Esophagus mucosa (tissue), 1 donor: Measurements from ENCODE around the gene CDH13. TPM values are rescaled to one million over a fixed set of nuclear protein-coding genes. Genes with fewer than 3 reads are reported as not detected.

Experiments
- ATAC-seq: fragments of 200-7000 bp; cut with Tn5 transposase; one replicate; pipeline ENCODE4 v1.9.1; 2020
- total RNA-seq: library from RNA; stranded (reverse); gene quantifications from one replicate; pipeline ENCODE4 v1.2.4, GENCODE V29; 2023
- donor health status: DM: yes; HTN: yes; CAD: no.

The CDH13 gene
- total RNA-seq, 1 donor from 2014 or later: 8.4 TPM

- no peak for ATAC-seq
Measured at GRCh38 chr16:83316458-83316857, 689.7 kb downstream of the CDH13 start.

- ATAC-seq: no peak
Measured at GRCh38 chr16:83318390-83318789, 691.6 kb downstream of the CDH13 start.

- no peak for ATAC-seq
Measured at GRCh38 chr16:83328936-83329335, 702.2 kb downstream of the CDH13 start.

GRCh38 chr16:83329441-83329840, 702.7 kb downstream of the CDH13 start:
- no peak for ATAC-seq

DNA sequence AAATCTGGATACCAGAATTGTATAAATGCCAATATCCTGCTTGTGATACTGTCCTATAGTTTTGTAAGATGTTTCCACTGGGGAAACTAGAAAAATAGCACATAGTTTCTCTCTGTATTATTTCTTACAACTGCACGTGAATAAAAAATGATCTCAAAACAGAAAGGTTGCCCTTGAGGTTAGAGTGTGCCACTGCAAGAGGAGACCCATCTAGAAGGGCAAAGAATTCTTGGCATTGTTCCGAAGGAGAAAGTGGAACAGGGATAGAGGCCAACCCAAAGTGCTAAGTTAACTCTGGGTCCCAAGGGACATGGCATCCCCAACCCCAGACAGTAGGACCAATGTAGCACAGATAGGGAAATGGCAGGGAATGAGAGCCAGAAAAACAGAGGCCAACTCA, 703.5 kb downstream of the CDH13 start:
- no peak for ATAC-seq

DNA sequence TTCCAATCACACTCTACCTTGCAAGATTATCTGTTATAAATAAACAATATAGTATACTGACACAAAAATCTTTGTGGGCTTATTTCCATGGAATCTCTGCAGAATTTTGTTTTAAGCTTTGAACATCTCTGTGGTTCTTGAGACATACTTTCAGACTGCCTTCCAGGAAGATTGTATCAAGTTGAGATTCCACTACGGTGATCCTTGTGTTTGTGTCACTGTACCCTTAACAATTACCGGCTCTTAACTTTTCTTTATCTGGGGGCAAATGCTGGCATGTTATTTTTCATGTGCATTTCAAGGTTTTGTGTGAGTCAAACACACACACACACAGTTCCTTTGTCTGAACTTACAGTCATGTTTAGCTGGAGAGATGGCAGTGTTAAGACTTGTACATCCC, 708.3 kb downstream of the CDH13 start:
- ATAC-seq: no peak

GRCh38 chr16:83336603-83337002, 709.8 kb downstream of the CDH13 start:
- no peak for ATAC-seq

DNA sequence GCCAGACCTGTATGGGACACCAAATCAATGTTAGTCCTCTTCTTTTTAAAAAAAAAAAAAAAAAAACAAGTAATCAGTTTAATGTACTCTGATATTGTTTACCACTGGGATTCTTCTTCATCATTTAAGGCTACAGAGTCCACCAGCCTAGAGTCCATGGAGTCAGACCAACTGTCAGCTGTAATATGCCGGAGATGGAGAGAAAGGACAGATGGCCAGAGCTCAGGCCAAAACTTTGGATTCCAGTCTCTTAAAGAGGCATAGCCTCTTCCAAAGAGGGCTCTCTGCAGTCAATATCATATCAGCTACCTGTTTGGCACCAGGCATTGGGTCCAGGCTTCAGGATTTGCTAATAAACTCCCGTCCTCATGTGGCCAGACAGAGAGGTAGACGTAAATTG, 711.4 kb downstream of the CDH13 start:
- ATAC-seq: no peak

DNA sequence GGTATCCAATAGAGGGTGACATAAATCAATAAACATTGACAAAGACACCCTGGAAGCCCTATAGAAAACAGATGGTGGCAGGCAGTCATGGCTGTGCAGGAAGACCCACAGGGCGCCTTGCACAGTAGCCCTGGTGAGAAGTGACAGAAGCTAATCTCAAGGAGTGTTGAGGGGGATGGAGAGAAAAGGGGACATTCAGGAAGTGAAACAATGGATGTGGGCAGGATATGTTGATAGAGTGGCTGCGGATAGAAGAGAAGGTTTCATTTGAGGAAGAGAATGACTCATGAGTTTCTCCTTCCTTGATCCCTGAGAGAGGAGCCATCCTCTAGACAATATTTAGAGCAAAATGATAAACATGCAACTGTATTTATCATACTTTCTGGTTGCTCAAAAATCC, 712.2 kb downstream of the CDH13 start:
- ATAC-seq: no peak

DNA sequence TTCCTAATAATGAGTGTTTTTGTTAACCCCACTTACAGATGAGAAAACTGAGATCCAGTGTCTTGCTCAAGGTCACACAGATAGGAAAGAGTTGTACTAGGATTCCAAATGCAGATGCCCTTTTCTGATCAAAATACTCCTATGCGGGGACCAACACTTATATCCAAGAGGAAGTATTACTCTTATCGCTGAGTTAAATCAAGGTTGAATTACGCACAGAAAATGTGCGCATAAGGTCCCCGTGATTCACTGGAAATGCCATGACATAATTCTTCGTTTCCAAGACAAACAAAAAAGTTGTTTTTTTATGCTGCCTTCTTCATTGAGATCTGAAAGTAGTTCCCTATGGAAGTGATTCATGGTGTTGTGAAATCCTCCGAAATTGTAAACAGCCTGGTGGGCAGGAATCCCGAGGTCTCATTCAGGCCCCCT, 717.2 kb downstream of the CDH13 start:
- no peak for ATAC-seq

GRCh38 chr16:83345846-83346640, 719.3 kb downstream of the CDH13 start:
- ATAC-seq: no peak

DNA sequence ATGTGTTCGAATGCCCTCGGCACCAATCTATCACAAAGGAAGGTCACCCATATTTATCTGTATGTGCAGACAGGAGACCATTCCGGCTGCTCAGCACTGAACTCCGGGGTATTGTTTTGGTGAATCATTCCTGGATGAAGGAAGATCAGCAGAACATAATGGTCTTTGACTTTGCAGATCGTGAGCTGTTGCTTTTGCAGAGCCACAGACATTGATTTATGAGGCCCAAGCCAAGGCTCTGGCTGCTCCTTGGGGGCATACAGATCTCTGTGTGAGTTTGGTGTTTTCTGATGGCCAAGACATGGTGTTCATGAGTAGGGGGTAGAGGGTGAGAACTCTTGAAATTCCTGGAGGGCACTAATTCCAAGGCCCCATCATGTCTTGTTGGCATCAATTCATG, 722.2 kb downstream of the CDH13 start:
- no peak for ATAC-seq

DNA sequence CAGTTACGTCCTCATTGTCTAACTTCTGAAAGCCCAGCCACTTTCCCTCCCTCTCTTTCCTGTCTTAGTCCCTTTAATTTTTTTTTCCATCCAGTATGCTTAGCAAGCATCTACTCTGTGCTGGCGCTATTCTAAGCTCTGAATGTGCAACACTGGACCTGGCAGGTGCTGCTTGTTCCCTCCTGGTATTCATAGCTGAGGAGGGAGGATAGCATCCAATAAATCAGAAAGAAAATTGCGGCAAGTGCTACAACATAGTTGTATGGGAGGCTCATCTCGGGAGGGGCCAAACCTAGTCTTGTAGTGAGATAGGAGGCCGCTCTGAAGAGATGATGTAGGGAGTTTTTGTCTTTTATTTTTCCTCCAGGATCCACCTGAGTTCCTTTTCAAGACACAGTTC, 723.7 kb downstream of the CDH13 start:
- no peak for ATAC-seq

- no peak for ATAC-seq
Measured at GRCh38 chr16:83351846-83352245, 725.1 kb downstream of the CDH13 start.

DNA sequence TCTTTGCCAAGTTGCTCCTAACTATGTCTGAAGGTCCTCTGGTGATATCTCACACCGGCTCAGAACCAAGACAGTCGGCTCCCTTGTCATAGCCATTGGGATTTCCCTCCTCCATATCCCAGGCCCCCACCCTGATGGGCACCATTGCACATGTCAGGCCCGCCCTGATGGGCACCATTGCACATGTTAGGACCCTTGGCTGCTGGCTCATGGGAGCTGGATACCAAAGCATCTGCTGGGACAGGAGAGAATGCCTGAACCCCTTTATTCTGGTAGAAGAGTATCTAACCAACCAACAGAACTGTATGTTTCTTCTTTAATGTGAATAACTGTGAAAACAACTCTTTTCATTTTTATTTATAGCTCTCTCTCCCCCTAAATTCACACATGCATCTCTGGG, 726.5 kb downstream of the CDH13 start:
- no peak for ATAC-seq

GRCh38 chr16:83354015-83354414, 727.2 kb downstream of the CDH13 start:
- ATAC-seq: no peak

DNA sequence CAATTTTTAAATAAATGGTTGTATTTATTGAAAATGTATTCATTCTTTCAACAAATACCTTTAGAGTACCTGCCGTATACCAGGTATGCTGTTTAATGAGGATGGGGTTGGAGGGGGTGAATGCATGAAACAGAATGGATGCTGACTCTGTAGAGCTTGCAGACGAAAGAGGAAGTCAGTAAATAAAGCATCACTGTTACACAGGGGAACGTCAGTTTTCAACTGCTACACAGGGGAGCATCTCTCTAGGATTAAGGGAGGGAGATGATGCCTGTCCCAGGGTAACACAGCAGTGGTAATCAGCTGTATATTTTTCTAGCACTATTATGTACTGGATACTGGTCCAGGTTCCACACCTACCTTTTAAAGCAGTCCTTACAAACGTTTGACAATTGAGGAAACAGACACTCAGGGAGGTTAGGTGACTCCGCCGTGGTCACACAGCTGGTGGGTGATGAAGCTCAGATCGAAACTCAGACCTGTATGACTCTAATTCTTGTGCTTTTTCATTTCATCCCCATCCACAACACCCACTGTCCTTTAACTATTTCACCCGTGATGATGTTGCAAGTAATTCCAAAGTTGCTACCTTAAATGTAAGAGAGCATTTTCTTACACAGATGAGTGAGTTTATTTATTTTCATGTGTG, 728.9 kb downstream of the CDH13 start:
- ATAC-seq: no peak

DNA sequence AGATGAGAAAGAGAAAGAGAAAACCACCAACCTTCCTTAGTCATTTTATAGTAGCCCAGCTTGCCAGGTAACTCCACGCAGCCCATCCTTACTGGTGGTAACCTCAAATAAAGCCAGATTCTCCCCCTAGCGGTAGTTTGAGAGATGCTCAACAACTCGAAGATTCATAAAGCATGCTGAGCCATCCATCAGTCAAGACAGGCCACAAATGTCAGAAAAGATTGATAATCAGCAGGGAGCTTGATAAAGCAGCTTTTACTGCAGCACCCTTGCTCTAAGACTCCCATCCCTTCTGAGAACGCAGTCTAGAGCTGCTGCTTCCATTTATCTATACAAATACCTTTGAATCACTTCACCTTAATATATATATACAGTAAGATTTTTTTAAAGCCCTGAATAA, 729.5 kb downstream of the CDH13 start:
- peak; percentile 37 for ATAC-seq

DNA sequence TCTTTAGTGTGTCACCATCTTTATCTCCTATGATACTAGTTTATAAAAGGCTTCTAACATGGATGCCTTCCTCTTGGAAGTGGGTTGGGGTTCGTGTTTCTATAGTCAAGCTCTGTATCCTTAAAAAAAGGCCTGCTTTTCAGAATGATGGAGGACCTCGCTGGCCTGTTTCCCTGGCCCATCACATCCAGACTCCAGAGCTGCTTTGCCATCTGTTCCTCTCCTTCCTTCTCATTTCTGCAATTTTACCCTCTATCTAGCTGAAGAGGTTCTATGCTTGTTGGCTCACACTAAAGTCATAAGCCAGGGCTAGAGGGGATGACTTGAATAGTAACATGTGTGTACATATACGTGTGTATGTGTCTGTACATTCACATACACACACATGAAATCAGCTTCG, 730.2 kb downstream of the CDH13 start:
- no peak for ATAC-seq

- no peak for ATAC-seq
Measured at GRCh38 chr16:83363521-83363920, 736.8 kb downstream of the CDH13 start.

DNA sequence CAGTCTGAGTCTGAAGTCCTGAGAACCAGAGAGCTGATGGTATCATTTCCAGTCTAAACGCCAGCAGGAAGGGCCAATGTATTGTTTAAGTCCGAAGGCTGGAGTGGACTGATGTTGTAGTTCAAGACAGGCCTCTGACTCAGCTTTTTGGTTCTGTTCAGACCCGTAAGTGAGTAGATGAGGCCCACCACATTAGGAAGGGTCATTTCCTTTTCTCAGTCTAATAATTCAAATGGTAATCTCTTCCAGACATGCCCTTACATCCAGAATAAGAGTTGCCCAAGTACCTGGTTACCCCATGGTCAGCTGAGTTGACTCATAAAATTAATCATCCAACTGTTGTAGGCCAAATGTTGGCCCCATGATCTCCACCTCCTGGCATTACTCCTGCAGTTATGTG, 738.4 kb downstream of the CDH13 start:
- ATAC-seq: no peak

GRCh38 chr16:83366228-83366627, 739.5 kb downstream of the CDH13 start:
- no peak for ATAC-seq

- ATAC-seq: no peak
Measured at GRCh38 chr16:83374979-83375378, 748.2 kb downstream of the CDH13 start.

DNA sequence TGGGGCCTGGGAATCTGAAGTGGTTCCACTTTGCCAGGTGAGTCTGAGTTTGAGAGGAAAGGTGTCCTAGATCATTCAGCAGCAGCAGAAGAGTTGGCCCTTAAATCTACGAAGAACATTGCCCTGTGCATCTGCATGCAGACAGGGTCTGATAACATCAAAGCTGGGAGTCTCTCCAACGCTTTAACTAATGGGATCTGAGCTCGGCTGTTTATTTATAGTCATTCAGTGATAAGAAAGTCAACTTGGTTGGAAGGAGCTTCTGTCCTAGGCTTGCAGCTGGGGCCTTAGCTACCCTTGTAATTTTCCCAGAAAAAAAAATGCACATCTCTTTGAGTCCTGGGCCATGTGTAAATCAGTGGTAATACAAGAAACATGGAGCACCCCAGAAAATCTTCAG, 763.0 kb downstream of the CDH13 start:
- no peak for ATAC-seq
